GM12872 (cell line): Measurements from ENCODE around the gene PLEKHG4B.

Source experiments
- CTCF ChIP-seq: IDR thresholded peaks from 3 replicates; pipeline ENCODE4 v1.5.1; 2011; ENCODE audit warnings: low read depth, mild to moderate bottlenecking, low read length, moderate library complexity; ENCODE audit not compliant: insufficient read depth

PLEKHG4B gene

GRCh38 chr5:204966-205670, 113.2 kb downstream of the PLEKHG4B start:
- no peak for TF ChIP-seq CTCF

GRCh38 chr5:206406-206805, 114.4 kb downstream of the PLEKHG4B start:
- TF ChIP-seq CTCF: no peak

GRCh38 chr5:206927-207536, 115.1 kb downstream of the PLEKHG4B start:
- no peak for TF ChIP-seq CTCF

GRCh38 chr5:207599-207998, 115.6 kb downstream of the PLEKHG4B start:
- no peak for TF ChIP-seq CTCF

- TF ChIP-seq CTCF: no peak
These were observed 116.6 kb downstream of the PLEKHG4B start for GRCh38 chr5:208449-209114.

GRCh38 chr5:213803-214395, 121.9 kb downstream of the PLEKHG4B start:
- no peak for TF ChIP-seq CTCF
